GM12875 (cell line): Measurements from ENCODE around the gene IGF2BP1.
A peak's percentile ranks its signal among the peaks of the same experiment; 100 is the strongest.
"Not testable (repeated sequence)": the region's sequence is repeated elsewhere in the genome, so short reads cannot be mapped to it uniquely, and the experiment has no call there.

ENCODE experiments used
- H3K4me3 ChIP-seq: one replicate; pipeline ENCODE4 v1.5.1; 2011; ENCODE audit warnings: low read depth, low read length, control low read depth
- TF ChIP-seq, protein P1 (sequence below): IDR thresholded peaks from 2 replicates; pipeline ENCODE4 v1.5.1; 2011; ENCODE audit warnings: low read depth, mild to moderate bottlenecking, control low read depth, inconsistent platforms, low read length, moderate library complexity, borderline replicate concordance; ENCODE audit not compliant: insufficient read depth

IGF2BP1 gene

GRCh38 chr17:49001671-49002070, 4.5 kb downstream of the IGF2BP1 start:
- H3K4me3 ChIP-seq = no peak overlapping the region
- TF ChIP-seq, protein P1, sequence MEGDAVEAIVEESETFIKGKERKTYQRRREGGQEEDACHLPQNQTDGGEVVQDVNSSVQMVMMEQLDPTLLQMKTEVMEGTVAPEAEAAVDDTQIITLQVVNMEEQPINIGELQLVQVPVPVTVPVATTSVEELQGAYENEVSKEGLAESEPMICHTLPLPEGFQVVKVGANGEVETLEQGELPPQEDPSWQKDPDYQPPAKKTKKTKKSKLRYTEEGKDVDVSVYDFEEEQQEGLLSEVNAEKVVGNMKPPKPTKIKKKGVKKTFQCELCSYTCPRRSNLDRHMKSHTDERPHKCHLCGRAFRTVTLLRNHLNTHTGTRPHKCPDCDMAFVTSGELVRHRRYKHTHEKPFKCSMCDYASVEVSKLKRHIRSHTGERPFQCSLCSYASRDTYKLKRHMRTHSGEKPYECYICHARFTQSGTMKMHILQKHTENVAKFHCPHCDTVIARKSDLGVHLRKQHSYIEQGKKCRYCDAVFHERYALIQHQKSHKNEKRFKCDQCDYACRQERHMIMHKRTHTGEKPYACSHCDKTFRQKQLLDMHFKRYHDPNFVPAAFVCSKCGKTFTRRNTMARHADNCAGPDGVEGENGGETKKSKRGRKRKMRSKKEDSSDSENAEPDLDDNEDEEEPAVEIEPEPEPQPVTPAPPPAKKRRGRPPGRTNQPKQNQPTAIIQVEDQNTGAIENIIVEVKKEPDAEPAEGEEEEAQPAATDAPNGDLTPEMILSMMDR = no peak

- no peak overlapping the region for H3K4me3 ChIP-seq
- TF ChIP-seq, protein P1 = no peak
These were observed 5.1 kb downstream of the IGF2BP1 start for GRCh38 chr17:49002331-49002730.

DNA sequence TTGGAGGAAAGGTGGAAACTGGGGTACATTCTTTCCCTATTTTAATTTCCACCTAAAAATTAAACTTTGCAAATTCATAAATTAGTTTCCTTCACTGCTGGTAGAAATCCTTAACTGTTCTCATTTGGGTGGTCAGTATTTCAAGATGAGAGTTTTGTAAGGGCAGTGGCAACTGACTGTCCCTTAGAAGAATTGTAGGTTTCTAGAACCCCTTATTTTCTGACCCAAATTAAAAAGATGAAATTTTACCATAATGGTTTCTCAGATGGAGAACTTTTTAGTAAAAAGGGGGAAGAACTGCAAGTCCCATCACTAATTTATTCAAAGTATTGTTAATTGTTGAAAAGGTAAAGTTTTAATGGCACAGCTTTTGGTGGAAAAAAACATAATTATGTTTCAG, 5.6 kb downstream of the IGF2BP1 start:
- H3K4me3 ChIP-seq = no peak overlapping the region
- TF ChIP-seq, protein P1 = no peak

GRCh38 chr17:49003557-49004511, 6.6 kb downstream of the IGF2BP1 start:
- TF ChIP-seq, protein P1 = no peak
- peak overlapping the region; percentile 1 for H3K4me3 ChIP-seq

DNA sequence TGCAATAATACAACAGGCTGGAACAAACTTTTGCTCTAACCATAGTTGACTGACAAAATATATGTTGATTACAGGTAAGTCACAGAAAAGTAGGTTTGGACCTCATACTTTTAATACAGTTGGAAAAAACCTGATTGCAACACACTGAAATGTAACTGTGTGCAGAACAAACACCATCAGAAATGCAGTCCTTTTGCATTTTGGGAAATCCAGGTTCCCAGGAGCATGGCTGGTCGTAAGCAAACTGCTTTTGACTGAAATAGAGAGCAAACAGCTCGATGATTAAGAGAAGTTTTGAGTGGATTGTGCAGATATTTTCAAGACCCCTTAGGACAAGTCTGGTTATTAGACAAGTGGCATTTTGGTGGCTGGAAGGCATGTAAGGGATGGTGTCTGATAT, 8.0 kb downstream of the IGF2BP1 start:
- H3K4me3 ChIP-seq = no peak overlapping the region
- TF ChIP-seq, protein P1 = no peak

DNA sequence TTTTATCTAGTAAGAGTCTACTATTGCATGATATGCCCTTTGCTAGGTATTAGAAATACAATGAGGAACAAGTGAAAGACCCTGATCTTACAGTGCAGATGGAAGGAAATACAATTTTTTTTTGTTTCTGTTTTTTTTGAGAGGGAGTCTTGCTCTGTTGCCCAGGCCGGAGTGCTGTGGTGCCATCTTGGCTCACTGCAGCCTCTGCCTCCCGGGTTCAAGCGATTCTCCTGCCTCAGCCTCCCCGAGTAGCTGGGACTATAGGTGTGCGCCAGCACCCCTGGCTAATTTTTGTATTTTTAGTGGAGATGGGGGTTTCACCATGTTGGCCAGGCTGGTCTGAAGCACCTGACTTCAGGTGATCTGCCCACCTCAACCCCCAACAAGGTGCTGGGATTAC, 11.7 kb downstream of the IGF2BP1 start:
- not testable (repeated sequence) for H3K4me3 ChIP-seq

GRCh38 chr17:49012769-49013255, 15.6 kb downstream of the IGF2BP1 start:
- TF ChIP-seq, protein P1 = no peak
- no peak overlapping the region for H3K4me3 ChIP-seq
